MG63 (cell line): ENCODE results near the gene PPP1R3D. TPM values are rescaled to one million over a fixed set of nuclear protein-coding genes. Genes with fewer than 3 reads are reported as not detected.
"Not testable (repeated sequence)": the region's sequence is repeated elsewhere in the genome, so short reads cannot be mapped to it uniquely, and the experiment has no call there.

Experiments used
- DNase-seq: peaks from one replicate; pipeline ENCODE4 v3.0.0-alpha.2; 2020
- H3K27me3 ChIP-seq: fragments of 250-450 bp; sonication (Bioruptor Pico); 2 replicates; pipeline ENCODE4 v1.5.1; 2020; ENCODE audit warnings: mild to moderate bottlenecking, moderate library complexity
- H3K36me3 ChIP-seq: fragments of 250-450 bp; sonication (Bioruptor Pico); 2 replicates; pipeline ENCODE4 v1.5.1; 2020; ENCODE audit warnings: mild to moderate bottlenecking, moderate library complexity
- H3K4me3 ChIP-seq: fragments of 250-450 bp; sonication (Bioruptor Pico); 2 replicates; pipeline ENCODE4 v1.5.1; 2020; ENCODE audit warnings: mild to moderate bottlenecking, moderate library complexity
- H3K9me3 ChIP-seq: fragments of 250-450 bp; sonication (Bioruptor Pico); 2 replicates; pipeline ENCODE4 v1.5.1; 2020; ENCODE audit warnings: mild to moderate bottlenecking, moderate library complexity
- total RNA-seq: library from RNA; depleted of rRNA; stranded (reverse); fragments of >200 nt; shearing (Covaris generic); gene quantifications from 2 replicates; pipeline ENCODE4 v1.2.3, GENCODE V29; 2014; ENCODE audit warnings: low replicate concordance

PPP1R3D gene
- total RNA-seq, 1 experiment from 2014 or later = 8.8 TPM

DNA sequence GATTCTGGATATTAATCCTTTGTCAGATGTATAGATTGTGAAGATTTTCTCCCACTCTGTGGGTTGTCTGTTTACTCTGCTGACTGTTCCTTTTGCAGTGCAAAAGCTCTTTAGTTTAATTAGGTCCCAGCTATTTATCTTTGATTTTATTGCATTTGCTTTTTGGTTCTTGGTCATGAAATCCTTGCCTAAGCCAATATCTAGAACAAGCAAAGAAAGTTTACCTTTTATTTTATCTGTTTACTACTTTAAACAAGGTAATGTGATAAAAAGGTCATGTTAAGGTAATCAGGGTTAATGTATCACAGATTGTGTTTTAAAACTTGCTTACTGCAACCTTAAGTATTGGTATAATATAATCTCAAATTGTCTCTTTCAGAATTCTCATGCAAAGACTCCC lies 17.5 kb upstream of the PPP1R3D start:
- not testable (repeated sequence) for DNase-seq, H3K27me3 ChIP-seq, H3K4me3 ChIP-seq, H3K9me3 ChIP-seq, H3K36me3 ChIP-seq

DNA sequence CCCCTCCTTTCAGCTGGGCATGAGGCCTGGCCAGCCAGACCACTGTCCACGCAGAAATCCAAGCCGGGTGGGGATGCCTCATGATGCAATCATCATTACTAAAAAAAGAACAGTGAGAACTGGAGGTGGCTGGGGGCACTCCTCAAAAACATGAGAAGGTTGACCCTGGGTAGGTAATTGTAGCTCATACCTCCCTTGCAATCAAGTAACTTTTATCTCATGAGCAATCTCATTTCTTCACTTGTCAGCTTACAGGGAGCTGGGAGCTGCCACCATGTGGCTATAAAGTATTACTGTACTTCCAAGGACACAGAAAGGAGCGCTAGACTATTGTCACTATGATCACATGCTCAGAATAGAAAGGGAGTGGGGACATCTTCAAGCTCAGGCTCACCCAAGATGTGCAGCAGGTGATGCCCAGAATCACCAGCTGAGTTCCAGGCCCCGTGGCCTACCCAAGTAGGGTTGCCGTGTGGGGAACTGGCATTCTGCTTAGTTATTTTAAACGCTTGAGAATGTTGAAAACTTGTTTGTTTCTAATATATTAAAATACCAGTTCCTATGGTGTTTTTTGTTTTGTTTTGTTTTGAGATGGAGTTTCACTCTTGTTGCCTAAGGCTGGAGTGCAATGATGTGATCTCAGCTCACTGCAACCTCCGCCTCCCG lies 15.2 kb upstream of the PPP1R3D start:
- Histone ChIP-seq H3K9me3 (no peaks in the 10 kb centered on the region), H3K4me3 (no peak overlapping the region), H3K27me3 (no peaks in the 10 kb centered on the region), H3K36me3 (no peaks in the 10 kb centered on the region)
- DNase-seq = no peak

DNA sequence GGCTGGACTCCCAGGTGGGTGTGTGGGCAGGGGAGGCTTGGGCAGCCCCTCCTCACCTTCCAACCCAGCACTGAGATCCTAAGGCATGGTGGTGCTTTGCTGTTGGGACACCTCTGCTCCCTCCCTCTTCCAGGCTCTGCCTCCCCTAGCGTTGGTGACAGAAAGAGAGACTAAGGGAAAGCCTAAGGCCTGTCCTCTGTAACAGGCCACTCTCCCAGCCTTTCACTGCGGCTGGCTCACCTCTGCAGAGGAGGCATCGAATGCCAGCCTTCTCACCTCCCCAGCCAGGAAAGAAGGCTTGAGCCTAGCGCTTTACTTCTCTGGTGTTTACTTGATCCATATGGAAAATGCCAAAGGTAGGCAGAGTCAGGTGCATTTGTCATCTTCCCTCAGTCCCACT lies 14.6 kb upstream of the PPP1R3D start:
- H3K4me3 ChIP-seq = no peak overlapping the region
- DNase-seq = no peak
- H3K9me3 ChIP-seq = no peaks in the 10 kb centered on the region
- H3K27me3 ChIP-seq = no peaks in the 10 kb centered on the region
- H3K36me3 ChIP-seq = no peaks in the 10 kb centered on the region

DNA sequence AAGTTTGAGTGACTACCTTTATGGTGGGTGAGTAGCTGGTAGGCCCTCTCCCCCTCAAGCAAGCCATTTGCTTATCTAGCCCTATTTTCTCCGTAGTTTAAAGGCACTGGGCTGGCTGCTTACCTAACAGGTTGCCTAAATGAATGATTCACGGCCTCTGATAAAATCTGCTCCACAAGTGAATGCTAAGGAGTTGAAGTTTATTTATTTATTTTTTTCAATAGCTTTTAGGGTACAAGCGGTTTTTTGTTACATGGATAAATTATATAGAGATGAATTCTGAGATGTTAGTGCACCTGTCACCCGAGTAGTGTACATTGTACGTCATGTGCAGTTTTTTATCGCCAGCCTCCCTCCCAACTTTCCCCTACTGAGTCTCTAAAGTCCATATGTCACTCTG lies 9.8 kb upstream of the PPP1R3D start:
- Histone ChIP-seq H3K27me3 (no peaks in the 10 kb centered on the region), H3K36me3 (peaks cover 10% of the 10 kb centered on the region; the same call in 1 of the 2 replicates), H3K9me3 (no peaks in the 10 kb centered on the region), H3K4me3 (no peak overlapping the region)
- no peak for DNase-seq

DNA sequence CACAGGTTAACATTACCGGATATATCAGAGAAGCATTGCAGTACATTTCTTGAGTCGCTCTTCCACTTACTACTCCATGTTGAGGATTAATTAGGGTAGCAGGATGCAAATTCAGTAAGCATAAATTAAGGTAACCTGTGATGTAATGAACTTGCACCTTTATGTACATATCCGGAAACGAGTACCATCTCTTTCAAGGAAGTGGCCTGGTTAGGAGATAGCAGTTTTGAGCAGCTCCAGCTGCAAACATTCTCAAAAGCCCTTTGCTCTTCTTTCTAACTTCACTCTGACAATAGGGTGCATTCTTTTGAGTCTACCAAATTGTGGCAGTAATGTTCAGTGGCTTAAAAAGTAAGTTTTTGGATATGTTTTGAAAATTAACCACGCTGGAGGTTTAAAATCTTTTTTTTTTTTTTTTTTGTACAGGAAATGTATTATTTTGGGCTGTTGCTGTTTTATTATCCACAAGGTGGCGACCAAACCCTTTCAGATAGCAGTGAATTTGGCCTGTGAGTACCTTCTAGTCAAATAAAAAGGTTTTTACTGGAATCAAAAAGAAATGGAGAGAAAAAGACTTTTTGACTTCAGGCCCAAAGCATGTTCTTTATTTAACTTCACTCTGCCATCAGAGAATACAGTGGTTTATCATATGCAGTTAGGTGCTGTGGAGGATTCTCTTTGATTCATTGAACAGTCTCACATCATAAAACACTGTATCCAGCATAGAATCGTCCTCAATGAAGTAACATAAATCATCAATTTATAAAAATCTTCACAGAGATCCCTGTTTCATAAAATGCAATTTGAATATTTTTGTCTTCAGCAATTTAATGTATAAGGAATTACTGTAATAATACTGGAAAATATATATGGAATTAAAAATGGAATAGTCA lies 9.0 kb upstream of the PPP1R3D start:
- Histone ChIP-seq H3K36me3 (peaks cover 18% of the 10 kb centered on the region), H3K27me3 (no peaks in the 10 kb centered on the region), H3K4me3 (no peak overlapping the region), H3K9me3 (no peaks in the 10 kb centered on the region)
- DNase-seq = no peak

DNA sequence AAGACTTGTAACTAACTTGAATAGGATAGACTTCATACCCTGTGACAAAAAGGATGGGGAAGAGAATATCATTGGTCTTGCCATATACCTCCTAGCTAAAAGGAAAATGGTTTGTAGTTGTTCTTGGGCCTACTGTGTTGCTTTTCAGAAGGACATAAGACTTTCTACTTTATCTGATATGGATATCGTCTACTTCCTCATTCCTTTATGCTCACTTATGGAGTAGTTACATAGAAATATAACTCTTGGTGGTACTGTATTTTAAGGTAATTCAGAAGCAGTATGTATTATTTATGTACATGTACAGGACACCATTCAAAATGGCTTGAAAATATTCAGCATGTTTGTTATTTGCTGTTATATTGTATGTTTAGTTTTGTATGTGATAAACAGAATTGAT lies 8.1 kb upstream of the PPP1R3D start:
- Histone ChIP-seq H3K9me3 (no peaks in the 10 kb centered on the region), H3K4me3 (no peak overlapping the region), H3K36me3 (peaks cover 27% of the 10 kb centered on the region), H3K27me3 (no peaks in the 10 kb centered on the region)
- DNase-seq = no peak

DNA sequence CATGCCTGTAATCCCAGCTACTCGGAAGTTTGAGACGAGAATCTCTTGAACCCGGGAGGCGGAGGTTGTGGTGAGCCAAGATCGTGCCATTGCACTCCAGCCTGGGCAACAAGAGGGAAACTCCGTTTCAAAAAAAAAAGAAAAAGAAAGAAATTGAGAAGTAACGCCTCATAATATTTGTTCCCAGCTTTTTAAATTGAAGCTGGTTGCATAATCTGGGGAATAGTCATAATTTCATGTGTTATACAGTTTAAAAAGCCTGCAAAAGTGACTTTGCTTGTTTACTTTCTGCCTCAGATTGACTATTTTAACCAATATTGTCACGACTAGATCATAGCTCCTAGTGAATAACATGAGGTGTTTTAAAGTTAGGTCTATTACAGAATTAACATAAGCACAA lies 7.3 kb upstream of the PPP1R3D start:
- peaks cover 35% of the 10 kb centered on the region for H3K36me3 ChIP-seq
- no peak for DNase-seq
- H3K27me3 ChIP-seq = no peaks in the 10 kb centered on the region
- H3K4me3 ChIP-seq = no peak overlapping the region
- H3K9me3 ChIP-seq = 0 out of 2 replicates have a peak, but pooled peaks cover 1% of the 10 kb centered on the region

DNA sequence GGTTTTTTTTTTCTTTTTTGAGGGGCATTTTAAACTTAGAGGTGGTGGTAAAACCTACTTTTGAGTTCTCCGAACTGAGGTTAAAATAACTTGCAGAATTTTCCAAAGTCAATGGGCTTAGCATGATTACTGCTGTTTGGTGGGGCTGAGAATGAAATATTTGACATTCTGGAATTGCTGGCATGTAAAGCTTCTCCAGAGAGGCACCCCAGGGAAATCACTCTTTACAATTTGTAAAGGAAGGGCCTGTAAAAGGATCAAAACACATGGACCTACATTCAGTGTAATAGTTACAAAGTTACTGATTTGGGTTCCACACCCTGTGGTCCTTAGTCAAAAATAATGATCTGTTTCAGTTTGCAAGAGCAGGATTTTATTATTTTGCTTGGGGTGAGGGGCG lies 5.6 kb upstream of the PPP1R3D start:
- no peak for DNase-seq
- Histone ChIP-seq H3K36me3 (peaks cover 41% of the 10 kb centered on the region), H3K9me3 (0 out of 2 replicates have a peak, but pooled peaks cover 2% of the 10 kb centered on the region), H3K4me3 (no peak overlapping the region), H3K27me3 (no peaks in the 10 kb centered on the region)

DNA sequence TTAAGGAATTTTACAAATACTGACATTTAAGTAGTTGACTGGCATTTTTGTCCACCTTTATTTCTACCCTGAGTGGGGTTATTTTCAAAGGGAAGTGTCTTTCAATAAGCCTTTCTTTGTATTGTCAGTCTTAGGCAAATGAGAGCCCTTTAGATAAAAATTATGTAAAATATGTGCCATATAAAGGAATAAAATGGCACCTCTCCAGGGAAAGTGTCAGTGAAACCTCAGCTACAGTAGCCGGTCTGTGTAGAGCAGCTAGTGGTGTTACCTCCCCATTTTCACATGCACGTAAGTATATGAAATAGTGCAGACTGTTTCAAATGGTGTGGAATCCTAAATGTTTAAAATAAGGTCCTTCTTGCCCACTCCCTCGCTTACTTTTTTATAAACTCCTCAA lies 5.1 kb upstream of the PPP1R3D start:
- Histone ChIP-seq H3K4me3 (no peak overlapping the region), H3K9me3 (0 out of 2 replicates have a peak, but pooled peaks cover 2% of the 10 kb centered on the region), H3K36me3 (peaks cover 41% of the 10 kb centered on the region), H3K27me3 (no peaks in the 10 kb centered on the region)
- no peak for DNase-seq

DNA sequence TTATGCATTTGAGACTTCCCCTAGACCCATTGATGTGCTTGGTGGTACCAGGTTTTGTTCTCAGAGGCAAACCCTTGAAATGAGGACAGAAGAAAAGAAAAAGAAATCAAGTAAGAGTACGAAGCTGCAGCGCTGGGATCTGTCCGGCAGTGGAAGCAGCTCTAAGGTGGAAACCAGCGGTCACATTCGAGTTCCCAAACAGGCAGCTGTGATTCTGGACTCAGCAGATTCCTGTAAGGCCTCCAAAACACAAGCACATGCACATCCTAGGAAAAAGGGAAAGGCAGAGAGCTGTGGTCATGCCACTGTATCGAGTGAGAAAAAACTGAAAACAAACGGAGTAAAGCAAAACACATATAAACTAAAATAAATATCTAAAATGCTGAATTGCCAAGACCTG lies 4.6 kb upstream of the PPP1R3D start:
- Histone ChIP-seq H3K36me3 (peaks cover 41% of the 10 kb centered on the region), H3K9me3 (0 out of 2 replicates have a peak, but pooled peaks cover 2% of the 10 kb centered on the region), H3K4me3 (no peak overlapping the region), H3K27me3 (no peaks in the 10 kb centered on the region)
- no peak for DNase-seq

DNA sequence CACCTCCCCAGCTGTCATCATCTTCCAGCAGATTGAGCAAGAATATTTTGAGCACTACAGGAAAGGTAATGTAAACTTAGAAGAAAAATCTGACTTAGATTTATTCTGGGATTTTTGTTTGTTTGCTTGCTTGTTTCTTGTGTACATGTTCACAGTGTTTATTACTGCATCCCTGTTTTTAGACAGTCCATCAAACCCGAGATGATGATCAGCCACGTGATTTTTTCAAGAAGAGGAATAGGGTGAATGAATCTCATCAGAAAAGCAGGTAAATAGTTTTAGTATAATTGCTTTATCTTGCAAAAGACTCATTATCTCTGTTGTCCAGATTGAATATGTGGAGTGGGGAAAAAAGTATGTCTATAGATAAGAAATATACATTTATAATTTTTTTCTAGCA lies 2.1 kb upstream of the PPP1R3D start:
- DNase-seq = no peak
- Histone ChIP-seq H3K4me3 (no peak overlapping the region), H3K27me3 (no peaks in the 10 kb centered on the region), H3K36me3 (peaks cover 44% of the 10 kb centered on the region), H3K9me3 (0 out of 2 replicates have a peak, but pooled peaks cover 2% of the 10 kb centered on the region)

DNA sequence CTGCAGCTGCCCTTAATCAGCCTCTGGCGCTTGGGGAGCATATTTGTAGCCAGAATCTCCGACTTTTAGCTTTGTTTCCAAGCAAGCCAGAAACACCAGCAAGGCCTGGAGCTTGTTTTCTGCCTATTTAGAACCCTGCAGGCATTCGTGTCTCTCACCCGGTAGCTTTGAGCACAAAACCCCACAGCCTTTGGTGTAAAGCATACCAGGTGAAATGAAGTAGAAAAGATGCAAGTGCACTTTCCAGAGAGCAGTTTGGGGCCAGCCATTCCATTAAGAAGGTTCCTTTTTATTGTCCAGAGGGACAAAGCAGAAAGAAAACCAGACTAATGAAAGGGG lies 820 bp upstream of the PPP1R3D start:
- Histone ChIP-seq H3K36me3 (peaks cover 40% of the 10 kb centered on the region), H3K9me3 (0 out of 2 replicates have a peak, but pooled peaks cover 2% of the 10 kb centered on the region), H3K27me3 (no peaks in the 10 kb centered on the region), H3K4me3 (peak overlapping the region; percentile 83)
- no peak for DNase-seq

DNA sequence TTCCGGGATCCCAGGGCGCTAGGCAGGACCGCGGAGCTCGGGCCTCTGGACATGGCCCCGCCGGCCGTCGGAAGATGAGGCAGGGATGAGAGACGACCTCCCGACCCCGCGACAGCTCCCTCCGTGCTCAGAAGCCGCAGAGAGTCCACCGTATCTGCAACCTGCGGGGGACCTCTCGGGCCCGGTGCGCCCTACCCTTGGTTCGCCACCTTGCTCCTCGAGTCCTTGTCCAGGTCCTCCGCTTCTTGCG lies 301 bp downstream of the PPP1R3D start:
- Histone ChIP-seq H3K4me3 (peak overlapping the region; percentile 83), H3K36me3 (peaks cover 34% of the 10 kb centered on the region), H3K27me3 (no peaks in the 10 kb centered on the region), H3K9me3 (0 out of 2 replicates have a peak, but pooled peaks cover 2% of the 10 kb centered on the region)
- no peak for DNase-seq

DNA sequence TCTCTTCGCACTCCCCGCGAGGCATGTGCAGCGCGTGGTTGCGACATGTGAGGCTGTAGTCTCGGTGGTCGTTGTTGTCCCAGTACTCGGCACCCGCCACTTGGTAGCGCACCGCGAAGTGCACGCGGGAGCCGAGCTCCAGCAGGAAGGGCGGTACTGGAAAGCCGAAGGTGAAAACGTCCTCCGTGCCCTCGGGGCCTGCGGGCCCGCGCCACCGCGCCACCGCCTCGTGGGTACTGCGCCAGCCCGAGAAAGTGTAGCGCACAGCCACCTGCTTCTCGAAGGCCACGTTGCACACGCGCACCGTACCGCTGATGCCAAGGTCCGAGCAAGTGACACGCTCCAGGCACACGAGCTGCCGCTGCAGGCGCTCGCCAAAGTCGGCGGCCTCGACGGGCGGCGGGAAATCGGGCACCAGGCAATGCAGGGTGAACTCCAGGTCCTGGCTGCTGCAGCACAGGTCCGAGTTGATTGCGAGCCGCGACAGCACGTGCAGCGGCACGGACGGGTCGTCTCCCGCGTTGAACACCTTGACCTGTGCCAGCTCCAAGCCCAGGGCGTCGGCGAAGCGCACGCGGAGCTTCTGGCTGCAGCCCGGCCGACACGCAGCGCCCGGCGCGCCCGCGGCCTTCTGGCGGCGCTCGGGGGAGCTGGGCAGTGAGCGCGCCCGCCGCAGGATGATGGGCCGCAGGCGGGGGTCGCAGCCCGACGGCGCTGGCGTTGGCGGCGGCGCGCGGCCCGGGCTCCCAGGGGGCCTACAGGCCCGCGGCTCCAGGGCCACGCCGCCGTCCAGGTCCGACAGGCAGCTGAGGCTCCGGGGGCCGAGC lies 840 bp downstream of the PPP1R3D start:
- Histone ChIP-seq H3K9me3 (0 out of 2 replicates have a peak, but pooled peaks cover 2% of the 10 kb centered on the region), H3K36me3 (peaks cover 28% of the 10 kb centered on the region), H3K4me3 (peak overlapping the region; percentile 83), H3K27me3 (no peaks in the 10 kb centered on the region)
- DNase-seq = peak; percentile 36

DNA sequence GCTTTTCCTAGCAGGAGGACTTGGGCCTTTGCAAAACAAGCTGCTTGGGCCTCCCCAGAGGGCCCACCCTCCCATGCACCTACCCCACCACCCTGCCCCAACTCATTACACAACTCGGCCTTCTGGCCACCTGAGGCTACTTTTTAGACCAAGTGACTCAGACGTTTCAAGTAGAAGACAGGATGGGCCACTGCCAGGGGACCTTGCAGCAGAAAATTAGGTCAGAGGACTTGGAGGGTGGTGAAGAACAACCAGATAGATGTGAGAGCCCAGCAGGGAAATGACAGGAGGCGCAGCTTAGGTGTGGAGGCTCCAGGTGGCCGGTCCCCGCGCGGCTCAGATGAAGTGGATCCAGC lies 1.4 kb downstream of the PPP1R3D start:
- DNase-seq = peak; percentile 32
- H3K36me3 ChIP-seq = peaks cover 22% of the 10 kb centered on the region
- no peak overlapping the region for H3K4me3 ChIP-seq
- H3K9me3 ChIP-seq = 0 out of 2 replicates have a peak, but pooled peaks cover 2% of the 10 kb centered on the region
- no peaks in the 10 kb centered on the region for H3K27me3 ChIP-seq

DNA sequence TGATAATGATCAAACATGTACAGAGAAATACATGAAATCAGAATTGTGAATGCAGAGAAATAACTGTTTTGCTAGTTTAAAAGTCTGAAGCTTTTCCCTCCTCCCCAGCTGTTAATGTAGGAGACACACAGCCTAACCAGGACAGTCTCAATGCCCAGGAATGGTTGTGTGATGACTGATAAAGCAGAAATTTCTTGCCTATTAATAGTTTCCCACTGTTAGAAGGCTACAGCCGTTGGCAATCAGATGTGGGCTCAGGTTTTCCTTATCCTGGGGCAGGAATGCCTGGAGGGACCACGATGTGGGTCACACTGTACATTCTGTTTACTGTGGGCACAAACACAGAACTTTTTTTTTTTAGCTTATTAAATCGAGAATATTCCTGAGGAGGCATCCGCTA lies 1.9 kb downstream of the PPP1R3D start:
- 0 out of 2 replicates have a peak, but pooled peaks cover 2% of the 10 kb centered on the region for H3K9me3 ChIP-seq
- H3K4me3 ChIP-seq = no peak overlapping the region
- DNase-seq = no peak
- H3K27me3 ChIP-seq = no peaks in the 10 kb centered on the region
- peaks cover 18% of the 10 kb centered on the region for H3K36me3 ChIP-seq

DNA sequence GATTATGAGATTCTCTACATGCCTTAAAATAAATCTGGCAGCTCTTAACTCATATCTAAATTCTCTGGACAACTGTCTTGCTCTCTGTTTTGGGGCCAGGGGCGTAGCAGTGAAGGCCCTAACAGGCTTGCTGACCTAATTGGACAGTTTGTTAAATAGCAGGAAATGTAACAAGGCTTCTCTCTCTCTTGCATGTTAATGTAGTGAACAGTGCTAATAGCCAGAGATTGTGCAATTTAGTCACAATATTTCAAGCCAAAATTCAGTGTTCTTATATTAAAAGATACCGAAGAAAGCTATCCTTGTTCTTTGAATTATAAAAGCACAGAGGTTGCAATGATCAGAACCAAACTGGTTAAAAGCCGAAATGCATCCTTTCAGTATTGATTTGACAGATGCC lies 3.0 kb downstream of the PPP1R3D start:
- Histone ChIP-seq H3K4me3 (no peak overlapping the region), H3K9me3 (no peaks in the 10 kb centered on the region), H3K36me3 (peaks cover 7% of the 10 kb centered on the region), H3K27me3 (no peaks in the 10 kb centered on the region)
- no peak for DNase-seq
